H1 (cell line): ENCODE results near the gene ZNF629. TPM values are rescaled to one million over a fixed set of nuclear protein-coding genes. Genes with fewer than 3 reads are reported as not detected.

Experiments
- CTCF ChIA-PET: fragments of 300-600 bp; sonication (Branson Sonifier 250); formaldehyde crosslinking; loops from one replicate; lab custom pipeline; 2021; ENCODE audit not compliant: partially characterized antibody; lab: Charles Lee
- POLR2A ChIA-PET: fragments of 300-600 bp; sonication (Branson Sonifier 250); formaldehyde crosslinking; loops from one replicate; lab custom pipeline; 2021; ENCODE audit warnings: inconsistent platforms; ENCODE audit not compliant: partially characterized antibody; lab: Charles Lee
- DNase-seq, 2 experiments: peaks; one replicate each; pipeline versions ENCODE4 v3.0.0 to v3.0.0-alpha.2; 2010 to 2022; ENCODE audit warnings: low spot score in 2 of 2, low read depth in 1 of 2, mixed read lengths in 1 of 2
- FAIRE-seq: peaks from 2 replicates; lab custom pipeline; 2011; peaks lifted over from hg19 to GRCh38; lab: Jason Lieb, UNC
- H2AFZ ChIP-seq: 2 replicates; pipeline ENCODE4 v1.8.1; 2012; ENCODE audit warnings: low read length, inconsistent platforms
- H2AK5ac ChIP-seq: 2 replicates; pipeline ENCODE4 v1.6.1; 2013; ENCODE audit warnings: low read depth, low read length
- H2BK120ac ChIP-seq: replicated peaks from 2 replicates; pipeline ENCODE3; 2013; ENCODE audit warnings: low read depth, low read length, inconsistent platforms
- H2BK12ac ChIP-seq: 2 replicates; pipeline ENCODE4 v1.6.1; 2013; ENCODE audit warnings: low read depth, low read length
- H2BK15ac ChIP-seq: 2 replicates; pipeline ENCODE4 v1.6.1; 2013; ENCODE audit warnings: low read length
- H2BK20ac ChIP-seq: 2 replicates; pipeline ENCODE4 v1.6.1; 2013; ENCODE audit warnings: low read length
- H2BK5ac ChIP-seq: 2 replicates; pipeline ENCODE4 v1.6.1; 2013; ENCODE audit warnings: low read depth, low read length
- H3K14ac ChIP-seq: 2 replicates; pipeline ENCODE4 v1.6.1; 2013; ENCODE audit warnings: inconsistent platforms; ENCODE audit not compliant: insufficient read length
- H3K18ac ChIP-seq: 2 replicates; pipeline ENCODE4 v1.6.1; 2013; ENCODE audit warnings: low read length; ENCODE audit errors: extremely low read depth
- H3K23ac ChIP-seq: 2 replicates; pipeline ENCODE4 v1.6.1; 2013; ENCODE audit warnings: inconsistent platforms; ENCODE audit not compliant: insufficient read length
- H3K23me2 ChIP-seq: 2 replicates; pipeline ENCODE4 v1.6.1; 2013; ENCODE audit warnings: low read depth, low read length
- H3K27ac ChIP-seq: 2 replicates; pipeline ENCODE4 v1.6.1; 2011; ENCODE audit warnings: low read depth, low read length, inconsistent platforms
- H3K27me3 ChIP-seq, 4 experiments: replicated peaks in 1 of 4; 1 replicate in 1 of 4; 2 replicates in 3 of 4; pipeline versions ENCODE4 v1.6.1 to v1.8.1; 2011 to 2013; ENCODE audit warnings: low read length in 3 of 4, mild to moderate bottlenecking in 3 of 4, inconsistent platforms in 2 of 4, mixed read lengths in 2 of 4, moderate library complexity in 1 of 4; ENCODE audit not compliant: control insufficient read depth in 3 of 4, insufficient read depth in 3 of 4; ENCODE audit errors: extremely low read depth in 1 of 4
- H3K36me3 ChIP-seq, 4 experiments: 2 replicates each; pipeline versions ENCODE4 v1.6.1 to v1.8.1; 2011 to 2013; ENCODE audit warnings: mild to moderate bottlenecking in 4 of 4, low read length in 3 of 4, moderate library complexity in 2 of 4, control low read depth in 1 of 4, inconsistent platforms in 1 of 4; ENCODE audit not compliant: insufficient read depth in 4 of 4, control insufficient read depth in 2 of 4
- H3K4ac ChIP-seq: replicated peaks from 2 replicates; pipeline ENCODE3; 2013; ENCODE audit warnings: low read length, low read depth, mixed read lengths, inconsistent platforms; ENCODE audit not compliant: insufficient read length
- H3K4me1 ChIP-seq, 4 experiments: replicated peaks in 1 of 4; 1 replicate in 1 of 4; 2 replicates in 3 of 4; pipeline versions ENCODE4 v1.6.1 to v1.8.1; 2011 to 2013; ENCODE audit warnings: low read length in 3 of 4, inconsistent platforms in 2 of 4, mixed read lengths in 1 of 4; ENCODE audit not compliant: insufficient read depth in 4 of 4, control insufficient read depth in 3 of 4
- H3K4me2 ChIP-seq, 2 experiments: 2 replicates each; pipeline versions ENCODE4 v1.6.1 to v1.8.1; 2011 to 2013; ENCODE audit warnings: low read depth in 2 of 2, low read length in 2 of 2, control low read depth in 1 of 2, inconsistent platforms in 1 of 2, mild to moderate bottlenecking in 1 of 2; ENCODE audit not compliant: insufficient read depth in 1 of 2
- H3K4me3 ChIP-seq, 4 experiments: fragments of 200-600, 300-600 bp in 1 of 4; sonication (generic), shearing (Covaris generic), sonication (Bioruptor Twin) in 1 of 4; 2 replicates each; pipeline versions ENCODE4 v1.5.1 to v1.8.1; 2011 to 2016; ENCODE audit warnings: low read length in 4 of 4, low read depth in 3 of 4, control low read depth in 2 of 4, inconsistent platforms in 2 of 4, mild to moderate bottlenecking in 2 of 4, mixed read lengths in 1 of 4, moderate library complexity in 1 of 4; ENCODE audit not compliant: insufficient read depth in 2 of 4; ENCODE audit errors: extremely low read depth in 1 of 4
- H3K56ac ChIP-seq: replicated peaks from 2 replicates; pipeline ENCODE3; 2013; ENCODE audit warnings: low read depth, mild to moderate bottlenecking, mixed read lengths, low read length, inconsistent platforms; ENCODE audit not compliant: insufficient read length
- H3K79me1 ChIP-seq: 2 replicates; pipeline ENCODE4 v1.6.1; 2013; ENCODE audit warnings: low read depth, low read length, control low read depth
- H3K79me2 ChIP-seq, 2 experiments: 2 replicates each; pipeline versions ENCODE4 v1.6.1 to v1.8.1; 2012 to 2013; ENCODE audit warnings: low read length in 2 of 2, mild to moderate bottlenecking in 2 of 2, inconsistent platforms in 1 of 2; ENCODE audit not compliant: insufficient read depth in 2 of 2, control insufficient read depth in 1 of 2
- H3K9ac ChIP-seq, 4 experiments: replicated peaks in 1 of 4; 1 replicate in 1 of 4; 2 replicates in 3 of 4; pipeline versions ENCODE4 v1.6.1 to v1.8.1; 2011 to 2013; ENCODE audit warnings: low read depth in 3 of 4, low read length in 3 of 4, control low read depth in 2 of 4, mild to moderate bottlenecking in 2 of 4, moderate library complexity in 2 of 4, inconsistent platforms in 1 of 4; ENCODE audit errors: extremely low read depth in 1 of 4
- H3K9me3 ChIP-seq, 2 experiments: 2 replicates each; pipeline versions ENCODE4 v1.6.1 to v1.8.1; 2012 to 2013; ENCODE audit warnings: mild to moderate bottlenecking in 2 of 2, moderate library complexity in 2 of 2, control low read depth in 1 of 2, inconsistent platforms in 1 of 2, low read depth in 1 of 2, low read length in 1 of 2, mixed read lengths in 1 of 2; ENCODE audit not compliant: insufficient read depth in 2 of 2
- H4K20me1 ChIP-seq, 2 experiments: replicated peaks in 1 of 2; 2 replicates each; pipeline versions ENCODE3 to v1.8.1; 2011 to 2013; ENCODE audit warnings: inconsistent platforms in 2 of 2, low read length in 2 of 2, mild to moderate bottlenecking in 1 of 2; ENCODE audit not compliant: insufficient read depth in 2 of 2, control insufficient read depth in 1 of 2
- H4K5ac ChIP-seq: 2 replicates; pipeline ENCODE4 v1.6.1; 2013; ENCODE audit warnings: low read length, low read depth, mixed read lengths, inconsistent platforms; ENCODE audit not compliant: insufficient read length
- H4K8ac ChIP-seq: 2 replicates; pipeline ENCODE4 v1.8.0; 2013; ENCODE audit warnings: mild to moderate bottlenecking, moderate library complexity, low read length, inconsistent platforms; ENCODE audit not compliant: insufficient read depth; ENCODE audit errors: extremely low read depth
- H4K91ac ChIP-seq: replicated peaks from 2 replicates; pipeline ENCODE3; 2013; ENCODE audit warnings: low read length, mixed read lengths, inconsistent platforms; ENCODE audit not compliant: insufficient read length
- ASH2L ChIP-seq: fragments of 200-600, 300-600 bp; sonication (generic); IDR thresholded peaks from one replicate; pipeline ENCODE4 v1.7.1; 2017; ENCODE audit warnings: low read length
- CHD2 ChIP-seq: IDR thresholded peaks from 2 replicates; pipeline ENCODE4 v1.6.1; 2012; ENCODE audit warnings: low read length, improper control_type of control experiment
- CTBP2 ChIP-seq: IDR thresholded peaks from 2 replicates; pipeline ENCODE4 v1.7.0; 2011; ENCODE audit warnings: borderline replicate concordance, mild to moderate bottlenecking, moderate library complexity, mixed read lengths, low read length; ENCODE audit not compliant: insufficient read depth, insufficient read length
- EP300 ChIP-seq, 2 experiments: IDR thresholded peaks; 1 replicate in 1 of 2; 2 replicates in 1 of 2; pipeline ENCODE4 v1.6.1; 2011 to 2012; ENCODE audit warnings: low read depth in 2 of 2, low read length in 2 of 2, mild to moderate bottlenecking in 2 of 2, borderline replicate concordance in 1 of 2, inconsistent platforms in 1 of 2, moderate library complexity in 1 of 2
- EZH2 ChIP-seq: fragments of 200-600 bp; sonication (generic); IDR thresholded peaks from 2 replicates; pipeline ENCODE4 v1.7.1; 2012; ENCODE audit warnings: low read depth, mild to moderate bottlenecking, moderate library complexity, low read length, inconsistent platforms; ENCODE audit not compliant: severe bottlenecking
- NANOG ChIP-seq: IDR thresholded peaks from 2 replicates; pipeline ENCODE4 v1.6.1; 2011; ENCODE audit warnings: low read length, low read depth, mild to moderate bottlenecking, inconsistent platforms; ENCODE audit not compliant: insufficient read depth, poor library complexity, severe bottlenecking
- POU5F1 ChIP-seq: IDR thresholded peaks from 2 replicates; pipeline ENCODE4 v1.6.1; 2011; ENCODE audit warnings: low read depth, mild to moderate bottlenecking, low read length, moderate library complexity
- RAD21 ChIP-seq, 2 experiments: IDR thresholded peaks in 1 of 2; conservative IDR thresholded peaks in 1 of 2; 2 replicates each; pipeline ENCODE4 v1.6.1; 2011; ENCODE audit warnings: low read depth in 2 of 2, low read length in 2 of 2, improper control_type of control experiment in 1 of 2, inconsistent platforms in 1 of 2, mild to moderate bottlenecking in 1 of 2, moderate library complexity in 1 of 2
- RFX5 ChIP-seq: IDR thresholded peaks from 2 replicates; pipeline ENCODE4 v1.6.1; 2011; ENCODE audit warnings: low read depth, low read length, improper control_type of control experiment, borderline replicate concordance
- TBP ChIP-seq: IDR thresholded peaks from 2 replicates; pipeline ENCODE4 v1.6.1; 2011; ENCODE audit warnings: low read depth, low read length, improper control_type of control experiment
- WGBS, 2 experiments: shearing (Covaris generic) in 1 of 2; methylation state at CpG; one replicate each; pipeline versions ENCODE4 v1.1.6 to v1.1.7; 2013 to 2015; ENCODE audit warnings: low lambda C conversion rate in 2 of 2, mixed read lengths in 2 of 2, inconsistent platforms in 1 of 2, low coverage in 1 of 2, missing lambda C conversion rate in 1 of 2; ENCODE audit not compliant: insufficient replicate concordance in 2 of 2, insufficient coverage in 1 of 2, insufficient read length in 1 of 2; ENCODE audit errors: extremely low coverage in 1 of 2, missing lambda C conversion rate in 1 of 2; 5-methylcytosine and 5-hydroxymethylcytosine counted together
- polyA plus RNA-seq, 7 experiments: library from polyadenylated mRNA; depleted of rRNA in 3 of 7; stranded (reverse) in 5 of 7; unstranded in 2 of 7; fragments of >200 nt in 5 of 7; fragments of 200-250 nt in 2 of 7; gene quantifications; 1 replicate in 5 of 7; 2 replicates in 1 of 7; 4 replicates in 1 of 7; pipeline versions ENCODE4 v1.2.1 to v1.2.3, GENCODE V29; 2011 to 2013; ENCODE audit warnings: missing spikeins in 2 of 7, mixed read lengths in 2 of 7
- total RNA-seq: library from RNA; stranded (reverse); fragmentation: NEBNext Ultra II Directional; extraction: Animal tissue kit (Norgen Biotek cat#: 25700); gene quantifications from 2 replicates; pipeline ENCODE4 v1.2.1, GENCODE V29; 2021

The ZNF629 gene
- total and polyA plus RNA-seq, 2 of the 8 experiments (the other 6 are each of a cell fraction or from before 2014, with no cell fraction given), result 11.0 to 19.5 TPM

DNA sequence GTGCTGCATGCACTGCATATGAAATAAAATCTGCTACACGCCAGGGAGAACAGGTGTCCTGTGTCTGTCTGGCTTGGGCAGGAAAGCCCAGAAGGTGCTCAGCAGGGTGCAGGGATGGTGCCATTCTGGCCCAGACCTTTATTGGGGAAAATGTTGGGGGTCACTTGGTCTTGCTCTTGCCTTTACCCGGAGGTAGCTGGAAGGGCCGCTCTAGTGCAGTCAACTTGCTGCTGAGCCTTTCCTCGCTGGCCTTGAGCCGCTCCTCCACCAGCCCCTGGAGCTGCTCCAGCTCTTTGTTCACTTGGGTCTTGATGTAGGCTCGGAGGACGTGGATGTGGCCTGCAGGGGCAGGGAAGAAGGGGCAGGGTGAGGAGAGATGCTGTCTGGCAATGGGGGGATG lies 29.7 kb downstream of the ZNF629 start:
- Histone ChIP-seq H3K4me2 (no peak overlapping the region), H3K79me2 (peaks cover 0 to under 1% of the 10 kb centered on the region in 2 experiments; a peak in 1 of 4 replicates)
- TF ChIP-seq POU5F1, result no peak
- no peak for TF ChIP-seq EP300 (IDR thresholded peaks at IDR 0.05; ENCODE audit: borderline replicate concordance in 1 of 2, low read depth in 2 of 2, low read length in 2 of 2)
- no peak for TF ChIP-seq ASH2L
- no peak for TF ChIP-seq RAD21 (IDR thresholded peaks at IDR 0.05 in 1 of 2, conservative IDR thresholded peaks at IDR 0.05 in 1 of 2; ENCODE audit: low read depth in 2 of 2, low read length in 2 of 2)
- no peak for TF ChIP-seq TBP
- no peak for TF ChIP-seq CHD2
- TF ChIP-seq RFX5, result no peak
- no peak for TF ChIP-seq EZH2
- no peak for TF ChIP-seq CTBP2
- TF ChIP-seq NANOG, result no peak

More for the DNA sequence above, 29.7 kb downstream of the ZNF629 start:
- Histone ChIP-seq H4K5ac (no peak overlapping the region), H3K79me1 (peaks cover 3% of the 10 kb centered on the region; the same call in 1 of the 2 replicates), H3K23ac (no peak overlapping the region), H3K4ac (no peak overlapping the region), H3K36me3 (peaks cover 0 to 23% (median 12%) of the 10 kb centered on the region in 4 experiments; a peak in 5 of 8 replicates), H3K27ac (no peak overlapping the region), H3K9me3 (no peaks in the 10 kb centered on the region), H4K91ac (no peak overlapping the region), H4K20me1 (peaks cover 0 to 10% of the 10 kb centered on the region in 2 experiments), H4K8ac (no peak overlapping the region; the same call in 1 of the 2 replicates), H3K18ac (no peak overlapping the region), H2BK5ac (no peak overlapping the region), H2BK120ac (no peak overlapping the region), H3K56ac (no peak overlapping the region), H2AK5ac (no peak overlapping the region), H3K4me1 (peaks cover 0 to 5% (median 2%) of the 10 kb centered on the region in 4 experiments; a peak in 3 of 7 replicates), H3K23me2 (peaks cover 10% of the 10 kb centered on the region), H3K14ac (no peak overlapping the region), H3K9ac (no peak overlapping the region), H2AFZ (no peak overlapping the region), H2BK12ac (no peak overlapping the region), H3K4me3 (no peak overlapping the region), H2BK20ac (no peak overlapping the region), H3K27me3 (no peaks in the 10 kb centered on the region), H2BK15ac (no peak overlapping the region)
- CTCF ChIA-PET, result interaction anchor here (0.7 kb wide), 1 partner anchor 179 kb away, joined by 3 read pairs; no protein-coding TSS in a partner anchor
- POLR2A ChIA-PET, result interaction anchor here (0.8 to 9.0 kb wide), 7 partner anchors 7 to 79 kb away, joined by 3 to 92 read pairs (median 4); partner anchors contain the start of gene PHKG2
- FAIRE-seq, result no peak
- WGBS, 2 experiments, result 85% methylated on average over 7 of the region's 7 CpGs; no CpG with 5 or more reads in 1 of the 2 experiments
- no peak for DNase-seq
